ENCODE data around the gene RPRD2.

RPRD2 gene

DNA sequence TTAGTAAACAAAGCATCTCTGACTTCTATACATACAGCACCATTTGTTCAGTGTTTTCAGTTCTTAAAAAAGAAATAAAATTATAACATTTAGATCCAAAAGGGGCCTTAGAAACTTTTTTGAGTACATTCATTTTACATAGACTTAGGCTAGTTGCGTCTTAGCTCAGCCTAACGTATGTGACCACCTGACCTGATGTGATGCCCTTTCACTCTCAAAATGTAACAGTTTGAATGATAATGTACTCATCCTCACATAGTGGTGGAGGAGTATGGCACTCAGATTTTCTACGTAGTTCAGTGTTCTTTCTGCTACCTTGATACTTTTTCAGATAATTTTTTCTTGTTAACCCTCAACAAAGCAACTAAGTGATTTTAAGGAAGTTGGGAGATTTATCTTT is 43.4 kb downstream of the RPRD2 start:
- TF ChIP-seq GATA1 (IDR thresholded peaks at IDR 0.05; ENCODE audit: low read depth, low read length) = no peak
- no peak for TF ChIP-seq POLR2A (IDR thresholded peaks at IDR 0.05; ENCODE audit: low read length)
- DNase-seq = no peak

DNA sequence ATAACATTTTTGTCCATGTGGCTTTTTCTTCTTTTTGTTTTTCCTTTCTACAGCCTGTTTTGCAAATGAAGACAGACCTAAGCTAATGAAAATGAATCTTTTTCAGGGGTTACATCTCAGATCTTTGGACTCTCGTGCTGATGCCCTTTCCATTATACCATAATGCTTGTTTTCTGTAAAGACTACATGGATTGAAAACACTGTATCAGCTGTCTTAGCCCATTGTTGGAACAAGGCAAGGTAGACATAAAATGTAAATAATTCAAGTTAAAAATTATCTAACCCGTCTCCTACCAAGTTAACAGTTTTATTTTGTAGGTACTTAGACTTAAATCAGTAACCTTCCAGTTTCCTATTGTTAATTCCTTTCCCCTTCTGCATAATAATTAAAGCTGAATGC is 44.9 kb downstream of the RPRD2 start:
- TF ChIP-seq POLR2A (IDR thresholded peaks at IDR 0.05; ENCODE audit: low read length) (no peak), GATA1 (IDR thresholded peaks at IDR 0.05; ENCODE audit: low read depth, low read length) (no peak)
- no peak for DNase-seq

DNA sequence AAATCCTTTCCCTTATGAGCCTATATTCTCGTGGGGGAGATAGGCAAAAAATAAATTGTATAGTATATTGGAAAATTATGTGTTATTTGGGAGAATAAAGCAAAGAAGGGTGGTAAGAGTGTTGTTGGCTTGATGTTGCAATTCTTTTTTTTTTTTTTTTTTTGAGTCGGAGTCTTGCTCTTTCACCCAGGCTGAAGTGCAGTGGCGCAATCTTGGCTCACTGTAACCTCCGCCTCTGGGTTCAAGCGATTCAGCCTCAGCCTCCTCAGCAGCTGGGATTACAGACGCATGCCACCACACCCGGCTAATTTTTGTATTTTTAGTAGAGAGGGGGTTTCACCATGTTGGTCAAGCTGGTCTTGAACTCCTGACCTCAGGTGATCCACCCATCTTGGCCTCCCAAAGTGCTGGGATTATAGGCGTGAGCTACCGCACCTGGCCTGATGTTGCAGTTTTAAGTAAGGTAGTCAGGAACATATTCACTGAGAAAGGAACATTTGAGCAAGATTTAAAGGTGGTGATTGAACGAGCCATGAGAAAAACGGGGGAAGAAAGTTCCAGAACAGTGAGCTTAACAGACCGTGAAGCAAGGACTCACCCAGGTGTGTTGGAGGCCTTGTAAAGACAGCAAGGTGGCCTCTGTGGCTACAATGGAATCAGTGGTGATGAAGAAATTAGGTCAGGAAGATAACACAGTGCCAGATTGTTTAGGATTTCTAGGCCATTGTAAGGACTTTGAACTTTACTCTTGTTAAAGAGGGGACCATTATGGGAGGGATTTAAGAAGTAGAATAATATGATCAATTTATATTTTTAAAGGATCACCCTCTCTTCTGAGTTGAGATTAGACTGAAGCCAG is 45.8 kb downstream of the RPRD2 start:
- TF ChIP-seq POLR2A (IDR thresholded peaks at IDR 0.05; ENCODE audit: low read length) = no peak
- TF ChIP-seq GATA1 (IDR thresholded peaks at IDR 0.05; ENCODE audit: low read depth, low read length) = no peak
- DNase-seq = no peak

DNA sequence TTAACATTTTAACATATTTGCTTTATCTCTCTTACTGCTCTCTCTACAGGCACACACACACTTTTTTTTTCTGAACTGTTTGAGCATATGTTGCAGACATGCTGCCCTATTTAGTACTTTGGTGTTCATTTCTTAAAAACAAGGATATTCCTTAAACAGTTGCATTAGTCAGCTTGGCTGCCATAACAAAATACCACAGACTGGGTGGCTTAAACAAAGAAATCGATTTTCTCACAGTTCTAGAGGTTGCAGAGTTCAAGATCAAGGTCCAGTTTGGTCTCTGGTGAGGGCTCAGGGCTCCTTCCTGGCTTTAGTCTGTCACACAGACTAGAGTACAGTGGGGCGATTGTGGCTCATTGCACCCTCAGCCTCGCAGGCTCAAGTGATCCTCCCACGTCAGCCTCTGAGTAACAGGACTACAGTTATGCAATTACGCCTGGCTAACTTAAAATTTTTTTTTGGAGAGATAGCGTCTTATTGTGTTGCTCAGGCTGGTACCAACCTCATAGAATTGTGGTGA is 46.7 kb downstream of the RPRD2 start:
- no peak for TF ChIP-seq GATA1 (IDR thresholded peaks at IDR 0.05; ENCODE audit: low read depth, low read length)
- DNase-seq = no peak

DNA sequence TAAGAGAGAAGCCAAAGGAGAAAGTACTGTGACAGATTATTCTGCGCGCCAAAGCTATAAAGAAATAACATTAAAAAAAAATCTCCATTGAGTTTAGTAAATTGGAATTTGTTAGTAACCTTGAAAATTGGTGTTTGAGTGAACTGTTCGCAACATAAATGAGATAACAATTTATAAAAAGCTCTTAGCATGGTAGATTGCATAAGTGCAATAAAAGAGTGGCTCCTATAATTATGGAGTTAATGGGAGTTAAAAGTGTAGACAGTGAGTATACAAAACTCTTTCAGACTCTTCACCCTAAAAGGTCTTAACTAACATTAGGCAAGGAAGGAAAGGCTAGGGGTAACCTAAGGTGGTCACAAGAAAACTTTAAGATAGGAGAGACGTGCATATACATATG is 50.6 kb downstream of the RPRD2 start:
- no peak for TF ChIP-seq POLR2A (IDR thresholded peaks at IDR 0.05; ENCODE audit: low read length)
- no peak for TF ChIP-seq GATA1 (IDR thresholded peaks at IDR 0.05; ENCODE audit: low read depth, low read length)
- no peak for DNase-seq

- TF ChIP-seq POLR2A (IDR thresholded peaks at IDR 0.05; ENCODE audit: low read length) = no peak
- TF ChIP-seq GATA1 (IDR thresholded peaks at IDR 0.05; ENCODE audit: low read depth, low read length) = no peak
- no peak for DNase-seq
Observed at GRCh38 chr1:150415800-150416199, 51.9 kb downstream of the RPRD2 start.

DNA sequence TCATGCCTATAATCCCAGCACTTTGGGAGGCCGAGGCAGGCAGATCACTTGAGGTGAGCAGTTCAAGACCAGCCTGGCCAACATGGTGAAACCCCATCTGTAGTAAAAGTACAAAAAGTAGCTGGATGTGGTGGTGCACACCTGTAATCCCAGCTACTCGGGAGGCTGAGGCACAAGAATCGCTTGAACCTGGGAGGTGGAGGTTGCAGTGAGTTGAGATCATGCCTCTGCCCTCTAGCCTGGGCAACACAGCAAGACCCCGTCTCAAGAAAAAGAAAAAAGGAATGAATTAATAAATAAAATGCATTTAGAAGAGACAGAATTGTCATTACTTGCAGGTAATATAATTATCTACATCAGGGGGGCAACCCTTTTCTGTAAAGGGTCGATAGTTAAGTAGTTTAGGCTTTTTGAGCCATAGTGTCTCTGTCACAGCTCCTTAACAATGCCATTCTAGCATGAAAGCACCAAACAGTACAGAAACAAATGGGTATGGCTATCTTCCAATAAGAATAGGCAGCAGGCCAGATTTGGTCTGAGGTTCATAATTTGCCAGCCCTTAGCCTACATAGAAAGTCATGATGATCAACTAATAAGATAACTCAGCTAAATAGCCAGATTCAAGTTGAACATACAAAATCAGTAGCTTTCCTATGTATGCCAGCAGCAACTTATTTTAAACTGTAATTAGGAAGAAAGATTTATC is 56.8 kb downstream of the RPRD2 start:
- DNase-seq = no peak
- TF ChIP-seq POLR2A (IDR thresholded peaks at IDR 0.05; ENCODE audit: low read length) = no peak
- TF ChIP-seq GATA1 (IDR thresholded peaks at IDR 0.05; ENCODE audit: low read depth, low read length) = no peak

- no peak for TF ChIP-seq GATA1 (IDR thresholded peaks at IDR 0.05; ENCODE audit: low read depth, low read length)
- no peak for TF ChIP-seq POLR2A (IDR thresholded peaks at IDR 0.05; ENCODE audit: low read length)
- no peak for DNase-seq
Observed at GRCh38 chr1:150422541-150422940, 58.6 kb downstream of the RPRD2 start.

DNA sequence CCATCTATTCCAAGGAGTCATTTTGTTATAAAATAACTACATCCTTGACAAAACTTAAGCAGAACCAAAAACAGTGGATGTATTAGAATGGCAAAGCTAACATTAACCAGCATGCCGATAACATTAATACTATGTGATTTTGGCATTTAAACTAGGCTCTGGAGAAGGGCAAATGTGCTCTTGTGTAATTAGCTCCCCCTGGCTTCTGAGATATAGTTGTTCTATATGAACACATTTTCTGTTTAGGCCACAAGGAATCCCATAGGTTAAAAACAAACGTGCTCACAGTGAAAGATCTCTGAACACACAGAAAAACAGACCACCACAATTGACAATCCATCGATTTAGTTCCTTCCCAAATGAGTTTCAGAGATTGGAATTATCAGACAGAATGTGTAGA is 65.9 kb downstream of the RPRD2 start:
- peak; percentile 51 to 63 for DNase-seq
- TF ChIP-seq POLR2A (IDR thresholded peaks at IDR 0.05; ENCODE audit: low read length) (no peak), GATA1 (IDR thresholded peaks at IDR 0.05; ENCODE audit: low read depth, low read length) (no peak)

- TF ChIP-seq POLR2A (IDR thresholded peaks at IDR 0.05; ENCODE audit: low read length) (no peak), GATA1 (IDR thresholded peaks at IDR 0.05; ENCODE audit: low read depth, low read length) (no peak)
- DNase-seq = no peak
Observed at GRCh38 chr1:150441121-150441520, 77.2 kb downstream of the RPRD2 start.

DNA sequence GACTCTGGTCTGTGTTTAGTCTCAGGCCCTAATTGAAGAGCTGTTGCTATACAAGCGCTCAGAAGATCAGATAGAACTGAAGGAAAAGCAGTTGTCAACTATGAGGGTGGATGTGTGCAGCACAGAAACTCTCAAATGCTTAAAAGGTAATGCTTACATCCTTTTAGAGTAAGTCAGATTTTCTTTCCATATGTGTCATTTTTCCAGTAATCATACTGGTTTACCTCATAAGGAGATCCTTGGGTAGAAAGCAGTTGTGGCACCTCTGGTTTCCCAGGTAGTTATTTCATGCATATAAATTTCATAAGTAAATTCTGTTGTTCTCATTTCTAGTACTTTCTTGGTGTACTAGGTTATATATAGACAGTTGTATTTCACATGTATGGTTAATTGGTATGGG is 80.3 kb downstream of the RPRD2 start:
- no peak for DNase-seq
- no peak for TF ChIP-seq POLR2A (IDR thresholded peaks at IDR 0.05; ENCODE audit: low read length)
- no peak for TF ChIP-seq GATA1 (IDR thresholded peaks at IDR 0.05; ENCODE audit: low read depth, low read length)

- no peak for DNase-seq
- TF ChIP-seq POLR2A (IDR thresholded peaks at IDR 0.05; ENCODE audit: low read length) (no peak), GATA1 (IDR thresholded peaks at IDR 0.05; ENCODE audit: low read depth, low read length) (no peak)
Observed at GRCh38 chr1:150456146-150456647, 92.2 kb downstream of the RPRD2 start.

- DNase-seq = peak; percentile 70 to 87
- TF ChIP-seq GATA1 (IDR thresholded peaks at IDR 0.05; ENCODE audit: low read depth, low read length) (no peak), POLR2A (IDR thresholded peaks at IDR 0.05; ENCODE audit: low read length) (no peak)
Observed at GRCh38 chr1:150464422-150464826, 100.5 kb downstream of the RPRD2 start.

DNA sequence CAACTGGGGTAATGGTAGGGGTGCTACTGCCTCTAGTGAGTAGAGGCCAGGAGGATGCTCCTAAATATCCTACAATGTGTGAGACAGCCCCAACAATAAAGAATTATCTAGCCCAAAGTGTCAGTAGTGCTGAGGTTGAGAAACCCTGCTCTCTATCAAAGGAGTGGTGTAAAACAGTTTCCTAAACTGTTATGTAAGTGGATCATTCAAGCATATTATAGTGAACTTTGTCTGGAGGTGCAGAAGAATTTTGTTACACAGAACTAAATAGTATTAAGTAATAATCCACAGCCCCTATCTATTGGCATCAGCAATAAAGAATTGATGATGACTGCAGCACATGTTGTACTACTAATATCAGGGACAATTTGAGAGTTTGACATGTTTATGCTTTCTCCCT is 103.0 kb downstream of the RPRD2 start:
- TF ChIP-seq POLR2A (IDR thresholded peaks at IDR 0.05; ENCODE audit: low read length) = no peak
- no peak for TF ChIP-seq GATA1 (IDR thresholded peaks at IDR 0.05; ENCODE audit: low read depth, low read length)
- no peak for DNase-seq
